ENCODE results near the gene GATA6. TPM values are rescaled to one million over a fixed set of nuclear protein-coding genes. Genes with fewer than 3 reads are reported as not detected.

GATA6 gene
- polyA plus RNA-seq, 1 of the 3 experiments (the other 2 are of a cell fraction) = not detected

GRCh38 chr18:22214731-22215528, 45.5 kb downstream of the GATA6 start:
- POLR2A ChIA-PET = no interaction called here
- 17% methylated on average over 13 of the region's 13 CpGs for WGBS (ENCODE audit: low lambda C conversion rate)
- Histone ChIP-seq H3K9me3 (no peaks in the 10 kb centered on the region), H4K20me1 (ENCODE audit: insufficient read depth) (no peaks in the 10 kb centered on the region), H3K4me2 (no peak overlapping the region), H3F3A (replicated peaks; ENCODE audit: insufficient read depth) (no peaks in the 10 kb centered on the region), H2AFZ (ENCODE audit: low read depth) (no peak overlapping the region), H3K9ac (no peak overlapping the region), H3K27ac (ENCODE audit: low read depth in 2 of 2, low read length in 1 of 2) (no peak overlapping the region), H3K4me3 (ENCODE audit: low read depth in 2 of 2, low read length in 1 of 2) (no peak overlapping the region), H3K79me2 (ENCODE audit: insufficient read depth) (no peaks in the 10 kb centered on the region), H3K9me2 (no peaks in the 10 kb centered on the region), H3K4me1 (ENCODE audit: control insufficient read depth in 1 of 2, insufficient read depth in 2 of 2, low read depth in 1 of 2, low read length in 1 of 2) (no peaks in the 10 kb centered on the region), H3K27me3 (ENCODE audit: insufficient read depth) (peaks cover 20% of the 10 kb centered on the region; the same call in 1 of the 2 replicates), H3K36me3 (replicated peaks in 1 of 2; ENCODE audit: control insufficient read depth in 1 of 2, insufficient read depth in 2 of 2, low read length in 1 of 2) (no peaks in the 10 kb centered on the region)
- no peak for TF ChIP-seq ZBTB33 (IDR thresholded peaks at IDR 0.05; ENCODE audit: borderline replicate concordance, low read depth)
- no peak for TF ChIP-seq ELF1 (IDR thresholded peaks at IDR 0.05)
- no peak for TF ChIP-seq TCF12 (IDR thresholded peaks at IDR 0.05)
- no peak for TF ChIP-seq RCOR1 (IDR thresholded peaks at IDR 0.05; ENCODE audit: low read length)
- TF ChIP-seq MXI1 (IDR thresholded peaks at IDR 0.05; ENCODE audit: low read depth, low read length) = no peak
- TF ChIP-seq RFX5 (IDR thresholded peaks at IDR 0.05; ENCODE audit: low read length) = no peak
- TF ChIP-seq IRF3 (IDR thresholded peaks at IDR 0.05; ENCODE audit: low read depth, low read length) = no peak
- TF ChIP-seq SMC3 (IDR thresholded peaks at IDR 0.05; ENCODE audit: low read depth, low read length) = no peak
- TF ChIP-seq CHD2 (IDR thresholded peaks at IDR 0.05; ENCODE audit: low read length, partially characterized antibody) = no peak
- TF ChIP-seq POLR2AphosphoS5 (IDR thresholded peaks at IDR 0.05; ENCODE audit: low read depth, low read length) = no peak
- TF ChIP-seq FOSL2 (IDR thresholded peaks at IDR 0.05; ENCODE audit: borderline replicate concordance, low read depth) = no peak
- TF ChIP-seq FOXJ3 (CRISPR knock-in tag; IDR thresholded peaks at IDR 0.05) = no peak
- no peak for TF ChIP-seq NRF1 (IDR thresholded peaks at IDR 0.05; ENCODE audit: low read depth, low read length)
- CTCF ChIA-PET = interaction anchor here (0.6 kb wide), 1 partner anchor 110 kb away, joined by 3 read pairs; no protein-coding TSS in a partner anchor
- no peak for DNase-seq

- H3K9me2 ChIP-seq = no peaks in the 10 kb centered on the region
- POLR2A ChIA-PET = no interaction called here
- no peak overlapping the region for H3K4me2 ChIP-seq
- no peaks in the 10 kb centered on the region for H4K20me1 ChIP-seq (ENCODE audit: insufficient read depth)
- H3K27ac ChIP-seq (ENCODE audit: low read depth in 2 of 2, low read length in 1 of 2) = no peak overlapping the region
- TF ChIP-seq MEF2A (IDR thresholded peaks at IDR 0.05; ENCODE audit: borderline replicate concordance, low read depth) (no peak), RAD21 (IDR thresholded peaks at IDR 0.05; ENCODE audit: low read length) (no peak), RFX5 (IDR thresholded peaks at IDR 0.05; ENCODE audit: low read length) (no peak), SMC3 (IDR thresholded peaks at IDR 0.05; ENCODE audit: low read depth, low read length) (no peak), SIN3A (IDR thresholded peaks at IDR 0.05; ENCODE audit: borderline replicate concordance, low read depth, low read length) (no peak), USF2 (IDR thresholded peaks at IDR 0.05; ENCODE audit: borderline replicate concordance, low read depth, low read length) (no peak), TCF12 (IDR thresholded peaks at IDR 0.05) (no peak), POLR2AphosphoS5 (IDR thresholded peaks at IDR 0.05; ENCODE audit: low read depth, low read length) (no peak), FOXM1 (IDR thresholded peaks at IDR 0.05; ENCODE audit: low read depth) (no peak), FOSL2 (IDR thresholded peaks at IDR 0.05; ENCODE audit: borderline replicate concordance, low read depth) (no peak), NFIC (IDR thresholded peaks at IDR 0.05; ENCODE audit: borderline replicate concordance) (no peak), IRF3 (IDR thresholded peaks at IDR 0.05; ENCODE audit: low read depth, low read length) (no peak), MXI1 (IDR thresholded peaks at IDR 0.05; ENCODE audit: low read depth, low read length) (no peak), PBX3 (IDR thresholded peaks at IDR 0.05) (no peak)
- no peaks in the 10 kb centered on the region for H3F3A ChIP-seq (replicated peaks; ENCODE audit: insufficient read depth)
- no peak overlapping the region for H3K4me3 ChIP-seq (ENCODE audit: low read depth in 2 of 2, low read length in 1 of 2)
- no peaks in the 10 kb centered on the region for H3K9me3 ChIP-seq
- H3K4me1 ChIP-seq (ENCODE audit: control insufficient read depth in 1 of 2, insufficient read depth in 2 of 2, low read depth in 1 of 2, low read length in 1 of 2) = no peaks in the 10 kb centered on the region
- peaks cover 20% of the 10 kb centered on the region; the same call in 1 of the 2 replicates for H3K27me3 ChIP-seq (ENCODE audit: insufficient read depth)
- CTCF ChIA-PET = no interaction called here
- no peak overlapping the region for H2AFZ ChIP-seq (ENCODE audit: low read depth)
- WGBS (ENCODE audit: low lambda C conversion rate) = 28% methylated on average over 5 of the region's 5 CpGs
- H3K9ac ChIP-seq = no peak overlapping the region
- no peaks in the 10 kb centered on the region for H3K79me2 ChIP-seq (ENCODE audit: insufficient read depth)
- no peak for DNase-seq
- no peaks in the 10 kb centered on the region for H3K36me3 ChIP-seq (replicated peaks in 1 of 2; ENCODE audit: control insufficient read depth in 1 of 2, insufficient read depth in 2 of 2, low read length in 1 of 2)
Observed at GRCh38 chr18:22218835-22219234, 49.4 kb downstream of the GATA6 start.

All from SK-N-SH (cell line).